NB4 (cell line): ENCODE data around the gene UNC45B.
"Not testable (repeated sequence)": the region's sequence is repeated elsewhere in the genome, so short reads cannot be mapped to it uniquely, and the experiment has no call there.

Experiments
- DNase-seq: peaks from one replicate; pipeline ENCODE4 v3.0.0; 2010; ENCODE audit warnings: low read depth
- H3K4me3 ChIP-seq: one replicate; pipeline ENCODE4 v1.5.1; 2011; ENCODE audit warnings: mild to moderate bottlenecking, low read depth, low read length, moderate library complexity
- MAX ChIP-seq: IDR thresholded peaks from 2 replicates; pipeline ENCODE4 v1.6.1; 2011; ENCODE audit warnings: low read depth, low read length
- MYC ChIP-seq: IDR thresholded peaks from 2 replicates; pipeline ENCODE4 v1.6.1; 2011; ENCODE audit warnings: low read depth, low read length
- POLR2A ChIP-seq: IDR thresholded peaks from 2 replicates; pipeline ENCODE4 v1.6.1; 2011; ENCODE audit warnings: mild to moderate bottlenecking; ENCODE audit not compliant: insufficient read length; ENCODE audit errors: extremely low read depth
- TF ChIP-seq, protein P1 (sequence below): IDR thresholded peaks from one replicate; pipeline ENCODE4 v1.5.1; 2012; ENCODE audit warnings: low read depth, low read length

UNC45B gene

GRCh38 chr17:35104844-35105450 lies 42.7 kb upstream of the UNC45B start:
- TF ChIP-seq POLR2A: no peak
- no peak for TF ChIP-seq MYC
- TF ChIP-seq, protein P1, sequence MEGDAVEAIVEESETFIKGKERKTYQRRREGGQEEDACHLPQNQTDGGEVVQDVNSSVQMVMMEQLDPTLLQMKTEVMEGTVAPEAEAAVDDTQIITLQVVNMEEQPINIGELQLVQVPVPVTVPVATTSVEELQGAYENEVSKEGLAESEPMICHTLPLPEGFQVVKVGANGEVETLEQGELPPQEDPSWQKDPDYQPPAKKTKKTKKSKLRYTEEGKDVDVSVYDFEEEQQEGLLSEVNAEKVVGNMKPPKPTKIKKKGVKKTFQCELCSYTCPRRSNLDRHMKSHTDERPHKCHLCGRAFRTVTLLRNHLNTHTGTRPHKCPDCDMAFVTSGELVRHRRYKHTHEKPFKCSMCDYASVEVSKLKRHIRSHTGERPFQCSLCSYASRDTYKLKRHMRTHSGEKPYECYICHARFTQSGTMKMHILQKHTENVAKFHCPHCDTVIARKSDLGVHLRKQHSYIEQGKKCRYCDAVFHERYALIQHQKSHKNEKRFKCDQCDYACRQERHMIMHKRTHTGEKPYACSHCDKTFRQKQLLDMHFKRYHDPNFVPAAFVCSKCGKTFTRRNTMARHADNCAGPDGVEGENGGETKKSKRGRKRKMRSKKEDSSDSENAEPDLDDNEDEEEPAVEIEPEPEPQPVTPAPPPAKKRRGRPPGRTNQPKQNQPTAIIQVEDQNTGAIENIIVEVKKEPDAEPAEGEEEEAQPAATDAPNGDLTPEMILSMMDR: no peak
- TF ChIP-seq MAX: no peak
- H3K4me3 ChIP-seq: no peak overlapping the region
- no peak for DNase-seq

DNA sequence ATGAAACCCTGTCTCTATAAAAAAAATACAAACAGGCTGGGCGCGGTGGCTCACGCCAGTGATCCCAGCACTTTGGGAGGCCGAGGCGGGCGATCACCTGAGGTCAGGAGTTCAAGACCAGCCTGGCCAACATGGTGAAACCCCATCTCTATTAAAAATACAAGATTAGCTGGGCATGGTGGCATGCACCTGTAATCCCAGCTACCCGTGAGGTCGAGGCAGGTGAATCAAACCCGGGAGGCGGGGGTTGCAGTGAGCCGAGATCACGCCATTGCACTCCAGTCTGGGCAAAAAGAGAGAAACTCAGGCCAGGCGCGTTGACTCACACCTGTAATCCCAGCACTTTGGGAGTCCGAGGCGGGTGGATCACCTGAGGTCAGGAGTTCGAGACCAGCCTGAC lies 36.8 kb upstream of the UNC45B start:
- H3K4me3 ChIP-seq, DNase-seq: not testable (repeated sequence)

DNA sequence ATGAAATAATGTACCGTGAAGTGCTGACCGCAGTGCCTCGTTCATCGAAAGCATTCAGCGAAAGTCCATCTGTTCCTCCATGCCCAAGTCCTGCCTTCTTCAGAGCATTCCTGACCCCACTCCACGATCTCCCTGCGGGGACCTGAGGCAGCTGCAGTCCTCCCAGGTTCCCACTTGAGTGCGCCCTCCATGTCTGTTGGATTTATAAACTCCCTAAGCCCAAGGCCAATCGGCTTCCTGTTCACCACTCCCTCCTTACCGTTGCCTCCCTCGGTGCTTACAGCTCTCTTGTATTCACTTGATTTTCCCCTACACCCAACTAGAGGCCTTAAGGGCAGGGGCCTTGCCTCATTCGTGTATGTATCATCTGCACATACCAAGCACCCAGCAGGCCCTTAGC lies 30.8 kb upstream of the UNC45B start:
- H3K4me3 ChIP-seq: no peak overlapping the region
- DNase-seq: peak; percentile 36
- TF ChIP-seq POLR2A (no peak), MYC (no peak), MAX (no peak)
- TF ChIP-seq, protein P1: no peak

GRCh38 chr17:35117984-35118383 lies 29.6 kb upstream of the UNC45B start:
- peak; percentile 82 for DNase-seq
- no peak for TF ChIP-seq MAX
- TF ChIP-seq, protein P1: peak; percentile 57
- H3K4me3 ChIP-seq: no peak overlapping the region

DNA sequence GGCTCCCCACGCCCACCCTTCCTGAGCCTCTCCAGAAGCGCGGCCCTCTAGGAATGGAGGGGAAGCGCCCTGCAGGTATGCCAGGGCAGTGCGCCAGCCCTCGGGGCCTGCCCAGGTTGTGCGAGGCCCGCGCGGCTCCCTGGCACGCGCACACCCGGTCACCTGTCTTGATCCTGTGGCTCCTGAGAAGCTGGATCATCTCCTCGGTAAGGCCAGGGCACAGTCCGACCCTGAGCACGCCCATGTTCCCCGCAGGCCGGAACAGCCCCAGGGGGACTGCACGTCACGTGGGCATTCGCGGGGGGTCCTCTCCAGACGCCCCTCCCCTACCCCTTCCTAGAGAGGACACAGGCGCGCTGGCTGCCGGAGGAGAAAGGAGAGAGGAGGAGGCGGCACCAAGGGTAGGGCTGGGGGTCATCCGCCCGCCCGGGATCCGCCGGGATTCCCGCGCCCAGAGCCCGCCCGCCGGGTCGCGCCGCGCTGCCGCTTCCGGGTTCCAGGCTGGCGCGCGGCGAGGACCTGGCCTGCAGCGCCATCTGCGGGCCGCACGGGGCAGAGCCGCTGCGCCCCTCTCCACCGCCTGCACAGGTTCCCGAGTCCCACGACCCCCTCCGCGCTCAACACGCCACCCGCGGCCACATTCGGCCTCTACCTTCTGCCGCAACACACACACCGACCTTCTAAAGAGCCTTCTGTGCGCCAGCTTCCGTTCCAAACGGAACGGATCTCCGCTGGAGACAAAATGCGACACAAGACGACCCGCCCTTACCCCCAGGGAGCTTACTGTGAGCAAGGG lies 28.0 kb upstream of the UNC45B start, which contains the start of gene RAD51D:
Gene RAD51D (minus strand): TSS at position 491 of the 796 bp plus-strand sequence. CDS start 247 bp downstream, at position 244.
- TF ChIP-seq MYC (0 out of 2 replicates have a peak, but pooled peaks have one; percentile 5), MAX (peak; percentile 66), POLR2A (peak; percentile 33)
- TF ChIP-seq, protein P1: peak; percentile 77
- peak within 1 kb of the TSS; percentile 78 for H3K4me3 ChIP-seq
- peak; percentile 87 for DNase-seq

- TF ChIP-seq, protein P1: no peak
- no peak for TF ChIP-seq POLR2A
- no peak for DNase-seq
Observed at GRCh38 chr17:35121315-35121714, 26.3 kb upstream of the UNC45B start, which contains the start of gene FNDC8. FNDC8 (plus strand) TSS chr17:35121615; CDS start chr17:35121694, 79 bp downstream.

More at GRCh38 chr17:35121315-35121714, 26.3 kb upstream of the UNC45B start, which contains the start of gene FNDC8:
- no peak within 1 kb of the TSS for H3K4me3 ChIP-seq
